Fibroblast of pulmonary artery (primary cell): Measurements from ENCODE around the gene TGFBR2.

Source experiments
- DNase-seq: peaks from one replicate; pipeline ENCODE4 v3.0.0-alpha.2; 2010; ENCODE audit warnings: low read depth
- H3K4me3 ChIP-seq: replicated peaks from 2 replicates; pipeline ENCODE4 v1.5.1; 2011; ENCODE audit warnings: low read depth, mild to moderate bottlenecking, control low read depth, low read length, moderate library complexity
- CTCF ChIP-seq: IDR thresholded peaks from 2 replicates; pipeline ENCODE4 v1.5.1; 2011; ENCODE audit warnings: mild to moderate bottlenecking, control low read depth, low read length, inconsistent platforms; ENCODE audit errors: missing control alignments

TGFBR2 gene

GRCh38 chr3:30711151-30711550 lies 104.8 kb downstream of the TGFBR2 start:
- no peak for TF ChIP-seq CTCF
- no peak for DNase-seq
- H3K4me3 ChIP-seq, result no peak overlapping the region

- no peak for DNase-seq
- TF ChIP-seq CTCF, result no peak
These were observed 105.5 kb downstream of the TGFBR2 start for GRCh38 chr3:30711867-30712266.

GRCh38 chr3:30712991-30713390 lies 106.6 kb downstream of the TGFBR2 start:
- DNase-seq, result no peak
- H3K4me3 ChIP-seq, result no peak overlapping the region
- no peak for TF ChIP-seq CTCF

More at GRCh38 chr3:30711867-30712266, 105.5 kb downstream of the TGFBR2 start:
- no peak overlapping the region for H3K4me3 ChIP-seq

- H3K4me3 ChIP-seq, result no peak overlapping the region
- TF ChIP-seq CTCF, result no peak
- no peak for DNase-seq
These were observed 107.6 kb downstream of the TGFBR2 start for GRCh38 chr3:30713885-30714503.

- DNase-seq, result no peak
- no peak for TF ChIP-seq CTCF
- H3K4me3 ChIP-seq, result no peak overlapping the region
These were observed 113.1 kb downstream of the TGFBR2 start for GRCh38 chr3:30719536-30719935.

- peak; percentile 34 for DNase-seq
- no peak for TF ChIP-seq CTCF
These were observed 114.3 kb downstream of the TGFBR2 start for GRCh38 chr3:30720586-30721313.

GRCh38 chr3:30721314-30721634 lies 114.9 kb downstream of the TGFBR2 start:
- no peak for TF ChIP-seq CTCF
- H3K4me3 ChIP-seq, result no peak overlapping the region
- DNase-seq, result no peak

More at GRCh38 chr3:30720586-30721313, 114.3 kb downstream of the TGFBR2 start:
- no peak overlapping the region for H3K4me3 ChIP-seq
